ENCODE results near the gene TENM3.

TENM3 gene

DNA sequence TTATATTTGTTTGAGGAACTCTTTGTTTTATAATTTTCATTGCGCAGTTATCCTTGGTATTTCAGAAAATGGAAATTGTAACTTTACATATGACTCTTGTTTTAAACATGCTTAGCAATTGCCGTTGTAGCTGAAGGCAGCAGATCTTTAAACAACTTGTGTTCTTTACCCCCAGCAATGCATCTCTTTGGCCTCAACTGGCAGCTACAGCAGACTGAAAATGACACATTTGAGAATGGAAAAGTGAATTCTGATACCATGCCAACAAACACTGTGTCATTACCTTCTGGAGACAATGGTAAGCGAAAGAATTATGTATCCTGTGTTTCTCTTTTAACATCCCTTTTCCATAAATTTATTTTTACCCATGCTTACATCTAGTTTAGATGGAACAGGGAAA is 410.4 kb downstream of the TENM3 start:
- DNase-seq (ENCODE audit: low read depth in 2 of 2, low spot score in 1 of 2) = no peak

DNA sequence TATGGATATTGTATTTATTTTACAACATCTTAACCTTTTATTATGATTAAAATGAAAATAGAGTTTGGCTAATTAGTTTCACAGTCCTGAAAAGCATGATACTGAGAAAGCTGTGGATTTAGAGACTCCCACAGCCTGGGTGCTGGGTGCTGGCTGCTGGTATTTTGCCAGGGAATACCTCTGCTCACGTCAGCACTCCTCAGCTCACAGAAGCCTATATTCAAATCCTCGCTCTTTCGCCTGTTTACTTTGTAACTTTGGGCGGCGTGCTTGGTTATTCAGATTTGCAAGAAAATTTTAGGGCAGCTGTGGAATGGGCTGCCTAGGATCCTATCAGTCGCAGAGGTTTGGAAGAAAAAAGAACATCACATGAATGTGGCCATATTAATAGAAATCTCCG is 412.1 kb downstream of the TENM3 start:
- DNase-seq (ENCODE audit: low read depth in 2 of 2, low spot score in 1 of 2) = no peak

DNA sequence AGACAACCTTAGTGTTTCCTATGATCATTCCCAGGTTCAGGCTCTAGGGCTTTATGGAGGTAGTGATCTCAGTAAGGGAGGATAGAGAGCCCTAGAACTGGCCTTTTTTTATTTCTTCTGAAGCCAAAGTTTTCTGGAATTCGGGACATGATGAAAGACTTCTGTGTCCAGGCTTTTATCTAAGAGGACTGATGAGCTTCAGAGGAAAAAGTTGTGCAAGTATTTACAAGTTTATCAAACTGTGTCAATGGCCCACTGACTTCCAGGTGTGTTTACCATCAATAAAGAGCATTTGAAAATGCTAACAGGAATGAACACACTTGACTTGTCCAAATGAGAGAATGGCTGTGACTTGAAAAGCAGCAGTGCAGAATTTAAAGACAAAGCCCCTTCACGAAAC is 419.3 kb downstream of the TENM3 start:
- DNase-seq (ENCODE audit: low read depth in 2 of 2, low spot score in 1 of 2) = no peak

DNA sequence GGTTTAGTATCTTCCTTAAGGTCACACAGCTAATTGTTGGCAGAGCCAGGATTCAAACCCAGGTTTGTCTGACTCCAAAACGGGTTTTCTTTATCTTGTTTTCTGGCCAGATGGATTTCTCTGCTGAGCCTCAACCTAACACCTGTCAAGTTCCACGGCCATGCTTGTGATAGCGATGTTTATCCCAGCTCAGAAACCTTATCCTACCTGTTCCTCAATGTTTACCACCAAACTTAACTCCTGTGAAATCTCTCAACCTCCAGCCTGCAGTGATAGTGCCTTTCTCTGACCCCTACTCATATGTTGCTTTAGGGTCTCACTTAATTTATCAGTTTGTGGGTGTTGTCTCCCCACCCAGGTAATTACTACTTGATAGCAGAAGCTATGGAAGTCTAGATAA is 428.0 kb downstream of the TENM3 start:
- DNase-seq (ENCODE audit: low read depth in 2 of 2, low spot score in 1 of 2) = no peak

DNA sequence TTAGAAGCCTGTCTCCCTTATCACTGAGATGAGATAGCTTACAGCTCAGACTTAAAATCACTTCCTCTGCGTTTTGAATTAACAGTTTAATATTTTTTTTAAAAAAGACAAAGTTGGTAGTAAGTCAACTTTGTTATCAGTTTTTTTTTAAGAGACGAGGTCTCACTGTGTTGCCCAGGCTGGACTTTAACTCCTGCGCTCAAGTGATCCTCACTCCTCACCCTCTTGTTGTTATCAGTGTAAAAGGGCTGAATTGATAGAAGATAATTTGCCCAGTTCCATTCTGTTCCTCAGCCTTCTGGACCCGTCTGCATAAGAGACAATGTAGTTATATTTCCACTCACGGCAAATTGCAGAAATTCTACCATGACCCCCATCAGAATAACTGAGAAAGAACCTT is 428.5 kb downstream of the TENM3 start:
- no peak for DNase-seq (ENCODE audit: low read depth in 2 of 2, low spot score in 1 of 2)

DNA sequence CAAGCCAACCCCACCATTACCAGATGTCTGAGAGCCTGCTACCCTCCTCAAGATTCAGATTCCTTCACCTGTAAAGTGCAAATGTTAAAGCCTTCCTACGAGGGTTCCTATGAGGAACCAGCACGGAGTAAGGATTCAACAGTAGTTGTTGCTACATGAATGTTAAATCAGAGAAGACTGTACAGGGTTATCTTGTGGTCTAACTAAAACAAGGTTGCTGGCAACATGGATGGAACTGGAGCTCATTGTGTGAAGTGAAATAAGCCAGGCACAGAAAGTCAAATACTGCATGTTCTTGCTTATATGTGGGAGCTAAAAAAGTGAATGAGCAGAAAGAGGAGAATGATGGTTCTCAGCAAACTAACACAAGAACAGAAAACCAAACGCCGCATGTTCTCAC is 435.4 kb downstream of the TENM3 start:
- DNase-seq (ENCODE audit: low read depth in 2 of 2, low spot score in 1 of 2) = no peak

DNA sequence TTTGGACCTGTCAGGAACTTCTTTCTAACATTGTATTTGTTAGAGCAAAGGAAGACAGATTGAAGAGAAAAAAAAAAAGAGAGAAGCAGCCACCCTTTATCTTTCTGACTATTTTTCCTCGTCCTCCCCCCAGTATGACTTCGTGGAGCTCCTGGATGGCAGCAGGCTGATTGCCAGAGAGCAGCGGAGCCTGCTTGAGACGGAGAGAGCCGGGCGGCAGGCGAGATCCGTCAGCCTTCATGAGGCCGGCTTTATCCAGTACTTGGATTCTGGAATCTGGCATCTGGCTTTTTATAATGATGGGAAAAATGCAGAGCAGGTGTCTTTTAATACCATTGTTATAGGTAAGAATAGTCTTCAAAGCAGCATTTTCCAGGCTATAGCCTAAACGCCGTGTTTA is 436.3 kb downstream of the TENM3 start:
- DNase-seq (ENCODE audit: low read depth in 2 of 2, low spot score in 1 of 2) = no peak

DNA sequence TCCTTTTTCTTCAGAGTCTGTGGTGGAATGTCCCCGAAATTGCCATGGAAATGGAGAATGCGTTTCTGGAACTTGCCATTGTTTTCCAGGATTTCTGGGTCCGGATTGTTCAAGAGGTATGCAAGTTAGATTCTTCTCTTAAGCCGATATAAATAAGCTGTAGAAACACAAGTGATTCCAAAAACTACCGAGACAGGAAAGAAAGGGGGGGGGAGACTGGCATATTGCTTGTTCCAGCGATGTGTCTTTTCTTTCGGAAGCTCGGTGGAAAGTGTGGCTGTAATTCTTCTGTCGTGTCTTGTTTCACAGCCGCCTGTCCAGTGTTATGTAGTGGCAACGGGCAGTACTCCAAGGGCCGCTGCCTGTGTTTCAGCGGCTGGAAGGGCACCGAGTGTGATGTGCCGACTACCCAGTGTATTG is 437.0 kb downstream of the TENM3 start:
- no peak for DNase-seq (ENCODE audit: low read depth in 2 of 2, low spot score in 1 of 2)

DNA sequence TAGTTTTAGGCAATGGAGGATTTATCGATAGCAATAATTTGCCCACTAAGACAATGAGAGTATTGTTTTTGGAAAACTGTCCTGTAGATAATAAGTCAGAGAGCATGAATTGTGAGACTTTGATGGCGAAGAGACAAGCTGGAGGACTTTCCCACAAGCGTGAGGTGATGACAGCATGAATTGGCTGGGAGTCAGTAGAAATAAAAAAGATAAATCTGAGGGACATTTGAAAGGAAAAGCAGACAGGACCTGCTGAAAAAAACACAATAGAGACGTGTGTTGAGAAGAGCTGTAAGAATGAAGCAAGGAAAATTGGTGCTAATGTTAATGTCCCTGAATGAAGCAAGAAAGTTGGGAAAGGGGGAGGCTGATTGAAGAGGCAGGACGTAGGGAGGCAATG is 440.5 kb downstream of the TENM3 start:
- DNase-seq (ENCODE audit: low read depth in 2 of 2, low spot score in 1 of 2) = no peak

DNA sequence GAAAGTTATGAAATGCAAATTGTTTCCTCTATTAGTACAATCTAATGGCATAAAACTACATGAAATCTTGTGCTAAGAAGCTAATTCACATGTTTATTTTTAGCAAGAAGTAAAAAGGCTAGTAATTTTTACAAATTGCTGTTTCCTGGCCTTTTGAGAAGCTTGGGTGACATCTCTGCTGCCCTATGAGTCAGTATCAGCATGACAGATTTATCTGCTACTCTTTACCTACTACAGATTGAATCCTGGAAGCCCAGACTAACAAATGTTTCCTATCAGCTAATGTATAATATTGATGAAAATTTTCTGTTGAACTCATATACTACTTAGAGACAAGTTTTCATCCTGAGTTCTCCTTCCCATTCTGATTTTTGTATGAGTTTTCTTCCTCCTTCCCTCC is 441.6 kb downstream of the TENM3 start:
- DNase-seq (ENCODE audit: low read depth in 2 of 2, low spot score in 1 of 2) = no peak

DNA sequence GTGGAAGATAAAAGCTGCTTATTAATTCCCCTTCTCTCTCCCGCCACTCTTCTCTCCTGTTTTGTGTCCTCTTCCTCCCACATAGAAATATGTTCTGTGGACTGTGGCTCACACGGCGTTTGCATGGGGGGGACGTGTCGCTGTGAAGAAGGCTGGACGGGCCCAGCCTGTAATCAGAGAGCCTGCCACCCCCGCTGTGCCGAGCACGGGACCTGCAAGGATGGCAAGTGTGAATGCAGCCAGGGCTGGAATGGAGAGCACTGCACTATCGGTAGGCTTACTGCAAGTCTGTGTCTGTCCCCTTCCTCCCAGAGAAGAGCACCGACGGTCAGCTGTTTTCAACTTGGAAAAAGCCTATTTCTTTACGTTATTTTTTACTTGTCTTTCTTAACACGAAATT is 444.9 kb downstream of the TENM3 start:
- DNase-seq (ENCODE audit: low read depth in 2 of 2, low spot score in 1 of 2) = no peak

DNA sequence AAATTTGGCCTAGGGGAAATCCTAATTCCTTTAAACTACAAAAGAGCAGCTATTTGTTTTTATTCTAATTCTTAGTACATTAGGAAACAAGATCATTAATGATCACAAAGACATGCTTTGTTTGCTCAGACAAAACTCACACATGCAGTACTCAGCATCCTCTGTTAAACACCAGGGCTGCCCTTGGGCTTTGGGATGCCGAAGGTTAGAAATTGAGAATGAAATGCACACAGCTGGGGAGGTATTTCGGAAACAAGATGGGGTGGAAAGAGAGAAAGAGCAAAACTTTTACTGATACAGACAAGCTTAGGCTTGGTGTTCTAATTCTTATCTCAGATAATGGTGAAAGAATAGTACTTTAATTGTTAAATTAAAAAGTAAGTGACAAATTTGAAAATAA is 451.3 kb downstream of the TENM3 start:
- DNase-seq (ENCODE audit: low read depth in 2 of 2, low spot score in 1 of 2) = no peak

DNA sequence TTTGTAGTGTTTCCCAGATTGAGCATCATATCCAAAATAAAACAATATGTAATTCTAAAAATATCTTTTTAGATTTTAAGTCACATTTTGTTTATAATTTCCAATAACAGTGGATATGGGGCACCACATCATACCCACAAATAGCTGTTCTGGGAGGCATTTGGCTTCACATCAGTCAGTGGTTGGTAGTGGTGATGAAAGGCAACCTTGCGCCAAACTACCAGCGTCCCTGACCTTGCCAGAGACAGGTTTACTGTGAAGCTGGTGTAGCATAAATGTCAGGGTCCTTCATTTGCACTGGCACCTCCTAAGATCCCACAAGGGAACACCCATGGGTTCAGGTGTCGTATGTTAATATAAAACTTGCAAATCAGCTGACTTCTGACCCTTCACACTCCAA is 451.8 kb downstream of the TENM3 start:
- no peak for DNase-seq (ENCODE audit: low read depth in 2 of 2, low spot score in 1 of 2)

DNA sequence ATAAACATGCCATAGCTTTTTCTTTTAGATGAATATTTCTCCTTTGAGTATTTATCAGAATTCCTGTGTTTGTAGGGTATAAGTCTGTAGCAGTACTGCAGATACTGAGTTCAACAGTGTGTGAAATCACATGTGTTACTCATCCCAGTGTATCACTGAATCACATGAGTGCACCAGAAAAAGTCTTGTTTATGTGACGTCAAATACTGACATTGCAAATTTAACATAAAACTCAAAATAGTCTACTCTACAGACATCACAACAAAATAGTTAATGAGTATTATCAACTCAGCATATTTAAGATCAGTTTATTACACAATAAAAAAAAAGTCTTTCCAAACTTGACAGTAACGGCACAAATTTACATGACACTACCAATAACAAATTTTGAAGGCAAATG is 452.6 kb downstream of the TENM3 start:
- DNase-seq (ENCODE audit: low read depth in 2 of 2, low spot score in 1 of 2) = no peak

DNA sequence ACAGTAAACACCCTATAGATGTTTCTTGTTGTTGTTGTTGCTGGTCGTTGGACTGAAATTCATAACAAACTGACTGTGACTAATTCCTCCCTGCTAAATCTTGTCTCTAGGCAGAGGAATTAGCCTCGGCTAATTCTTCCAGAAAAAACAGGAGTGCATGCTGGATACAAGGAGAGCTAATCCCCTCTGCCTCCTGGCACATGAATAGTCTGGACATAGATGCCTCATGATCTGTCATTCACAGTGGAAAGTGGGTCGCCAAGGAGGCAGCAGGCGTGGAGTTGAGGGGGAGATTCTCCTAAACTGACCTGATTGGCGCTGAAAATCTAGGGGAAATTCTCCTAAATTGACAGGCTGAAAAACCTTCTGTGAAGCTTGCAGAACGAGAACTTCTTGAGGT is 453.9 kb downstream of the TENM3 start:
- no peak for DNase-seq (ENCODE audit: low read depth in 2 of 2, low spot score in 1 of 2)

DNA sequence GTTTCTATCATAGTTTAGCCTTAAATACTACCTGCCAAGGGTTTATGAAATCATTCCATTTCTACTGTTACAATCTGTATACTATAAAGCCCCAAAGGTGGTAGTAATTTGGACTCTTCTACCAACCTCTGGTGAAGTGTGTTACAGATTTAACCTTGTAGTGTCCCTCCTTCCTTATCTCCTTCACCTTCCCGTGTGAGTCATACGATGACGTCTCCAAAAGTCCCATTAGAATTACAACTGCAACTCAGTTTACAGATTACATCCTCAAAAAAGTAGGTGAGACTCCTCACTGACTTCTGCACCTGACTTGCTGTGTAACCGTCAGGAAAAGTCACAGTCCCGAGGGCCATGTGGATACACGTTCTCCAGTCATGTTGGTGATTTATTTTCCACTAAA is 455.0 kb downstream of the TENM3 start:
- DNase-seq (ENCODE audit: low read depth in 2 of 2, low spot score in 1 of 2) = no peak

DNA sequence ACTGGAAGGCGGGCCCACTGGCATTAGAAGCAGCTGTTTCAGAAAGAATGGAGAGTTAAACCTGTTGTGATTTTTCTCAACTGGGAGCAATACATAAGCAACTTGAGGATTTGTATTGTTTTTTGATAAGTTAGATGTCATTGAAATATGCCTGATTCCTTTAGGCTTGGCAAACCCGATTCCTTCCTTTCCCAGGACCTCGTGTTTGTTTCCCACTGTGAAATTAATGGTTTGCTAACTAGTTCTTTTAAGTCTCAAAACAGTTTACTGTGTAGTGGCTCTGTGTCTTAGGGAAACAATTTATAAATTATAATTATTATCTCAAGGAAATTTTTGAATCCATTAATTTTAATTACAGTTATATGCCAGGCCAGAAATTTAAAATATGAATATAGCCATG is 456.0 kb downstream of the TENM3 start:
- DNase-seq (ENCODE audit: low read depth in 2 of 2, low spot score in 1 of 2) = no peak

DNA sequence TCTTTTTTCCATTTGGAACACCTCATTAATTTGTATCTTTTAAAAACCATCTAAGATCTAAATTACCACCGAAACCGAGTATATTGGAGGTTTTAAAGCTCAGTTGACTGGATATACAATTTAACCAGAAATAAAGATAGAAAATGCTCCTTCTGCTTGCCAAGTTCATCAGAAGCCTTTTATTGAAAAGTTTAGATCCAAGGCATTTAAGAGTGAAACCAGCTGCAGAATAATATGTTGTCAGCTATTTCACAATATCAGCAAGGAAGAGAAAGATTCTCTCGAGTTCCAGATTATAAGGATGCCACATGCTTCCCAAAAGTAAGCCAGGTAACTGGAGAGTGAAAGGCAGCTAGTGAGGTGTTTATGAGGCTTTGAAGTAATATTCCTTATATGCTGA is 456.6 kb downstream of the TENM3 start:
- no peak for DNase-seq (ENCODE audit: low read depth in 2 of 2, low spot score in 1 of 2)

DNA sequence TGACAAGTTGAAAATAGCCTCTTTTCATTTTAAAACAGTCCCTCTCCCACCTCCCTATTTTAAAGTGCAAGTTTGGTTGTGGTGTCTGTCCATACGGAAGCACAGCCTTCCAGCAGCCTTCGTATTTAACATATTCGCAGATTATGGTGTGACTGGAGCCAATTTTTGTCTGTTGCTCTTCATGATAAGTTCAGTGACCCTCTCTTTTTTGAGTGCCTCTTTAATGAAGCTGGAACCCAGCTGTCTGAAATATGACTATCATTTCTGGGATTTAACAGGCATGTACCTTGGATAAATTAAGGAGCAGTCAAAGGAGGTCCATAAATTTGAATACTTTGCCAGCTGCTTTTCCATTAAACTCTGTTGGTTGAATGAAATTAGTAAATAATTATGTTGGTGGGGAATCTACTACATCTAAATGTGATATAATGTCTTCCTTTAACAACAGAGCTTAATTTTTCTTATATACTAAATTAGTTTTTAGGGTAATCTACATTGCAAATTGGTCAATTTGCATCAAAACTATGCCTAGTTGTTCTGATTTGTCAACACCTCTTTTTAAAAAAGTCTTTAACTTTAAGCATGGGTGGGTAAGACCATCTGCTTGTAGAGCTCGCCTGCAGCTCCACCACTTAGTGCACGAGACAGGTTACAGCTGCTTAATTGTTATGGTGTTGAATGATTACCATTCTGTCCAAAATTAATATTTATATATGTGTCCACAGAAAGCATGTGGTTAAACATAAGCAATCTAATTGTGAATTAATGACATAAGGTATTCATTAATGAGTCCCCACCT is 457.4 kb downstream of the TENM3 start:
- DNase-seq (ENCODE audit: low read depth in 2 of 2, low spot score in 1 of 2) = no peak

DNA sequence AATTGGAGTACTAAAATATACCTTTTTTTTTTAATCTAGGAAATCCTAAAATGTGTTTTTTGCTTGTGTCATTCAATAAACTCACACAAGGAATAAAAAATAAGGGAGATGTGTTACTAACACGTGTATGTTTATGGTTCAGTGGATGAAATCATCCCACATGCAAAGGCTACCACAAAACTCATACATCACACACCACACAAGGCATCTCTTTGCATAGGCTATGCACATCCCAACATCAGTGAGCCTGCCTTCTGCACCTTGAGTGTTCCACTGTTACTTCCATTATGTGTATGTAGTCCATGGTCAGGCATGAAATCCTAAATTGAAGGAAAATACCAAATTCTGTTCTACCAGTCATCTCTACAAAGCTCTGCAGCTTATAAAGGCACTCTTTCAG is 460.9 kb downstream of the TENM3 start:
- DNase-seq (ENCODE audit: low read depth in 2 of 2, low spot score in 1 of 2) = no peak

DNA sequence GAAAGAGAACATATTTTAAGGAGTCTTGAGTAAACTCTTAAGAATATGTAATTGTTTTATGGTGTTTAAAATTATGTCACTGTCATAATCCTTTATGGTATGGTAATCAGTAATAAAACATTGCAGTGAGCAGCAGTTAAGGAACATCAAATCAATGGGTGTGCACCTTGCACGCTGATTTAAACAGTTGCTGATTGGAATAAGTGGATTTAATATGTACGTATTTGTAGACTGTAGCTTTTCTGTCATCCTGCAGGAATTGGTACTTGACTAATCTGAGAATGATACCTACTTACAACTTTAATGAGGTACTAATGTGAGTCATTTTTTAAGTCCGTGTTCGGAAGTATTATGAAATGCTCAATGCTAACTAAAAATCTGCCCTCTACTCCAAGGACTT is 461.7 kb downstream of the TENM3 start:
- DNase-seq (ENCODE audit: low read depth in 2 of 2, low spot score in 1 of 2) = no peak

DNA sequence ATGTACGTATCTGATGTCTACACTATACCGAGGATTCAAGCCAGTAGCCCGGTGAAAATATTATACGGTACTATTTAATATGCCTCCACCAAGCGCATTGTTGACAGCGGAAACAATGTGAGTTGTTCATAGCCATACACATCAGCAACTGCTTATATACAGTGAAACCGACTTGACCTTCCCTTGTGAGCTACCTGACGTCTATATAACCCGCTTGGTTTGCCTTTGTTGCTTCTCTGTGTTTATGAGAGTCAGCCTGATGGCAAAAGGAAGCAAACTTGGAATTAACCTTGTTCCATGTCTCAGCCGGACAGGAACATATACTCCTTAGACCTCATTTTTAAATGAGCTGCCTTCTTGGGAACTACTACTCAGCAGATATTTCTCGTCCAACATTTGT is 462.2 kb downstream of the TENM3 start:
- DNase-seq (ENCODE audit: low read depth in 2 of 2, low spot score in 1 of 2) = no peak

DNA sequence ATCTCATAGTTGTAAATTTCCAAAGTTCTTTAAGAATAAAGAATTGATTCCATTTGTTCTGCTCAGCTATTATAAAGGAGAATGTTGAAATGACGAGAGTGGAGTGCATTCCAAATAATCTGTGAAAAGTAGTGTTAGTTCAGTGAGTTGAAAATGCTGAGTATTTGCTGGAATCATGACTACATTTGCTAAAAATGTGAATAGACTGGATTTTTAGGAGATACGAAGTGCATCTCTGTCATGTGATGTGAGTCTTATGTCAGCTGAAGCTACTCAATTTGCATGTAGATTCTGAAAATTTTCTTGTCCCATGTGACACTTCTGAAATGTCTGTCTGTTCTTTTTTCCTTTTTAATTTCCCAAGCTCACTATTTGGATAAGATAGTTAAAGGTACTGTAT is 468.0 kb downstream of the TENM3 start:
- no peak for DNase-seq (ENCODE audit: low read depth in 2 of 2, low spot score in 1 of 2)

DNA sequence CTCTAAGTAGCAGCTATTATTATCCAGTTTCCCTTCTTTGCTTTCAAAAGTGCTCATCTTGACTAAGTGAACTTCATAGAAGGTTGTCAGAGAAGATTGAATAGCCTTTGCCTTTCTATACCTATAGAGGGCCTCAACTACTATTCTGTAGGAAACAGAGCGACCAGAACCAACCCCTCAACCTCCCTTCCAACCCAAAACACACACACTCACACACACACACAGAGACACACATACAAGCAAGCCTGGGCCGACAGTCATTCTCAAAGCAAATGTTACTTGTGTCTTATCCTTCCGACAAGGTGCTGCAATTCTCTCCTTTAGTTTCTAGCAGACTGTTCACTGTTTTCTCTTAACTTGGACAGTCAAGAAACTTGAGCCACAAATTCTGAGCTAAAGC is 472.3 kb downstream of the TENM3 start:
- no peak for DNase-seq (ENCODE audit: low read depth in 2 of 2, low spot score in 1 of 2)
